GM12872 (cell line): ENCODE measurements around the gene BICD1.

ENCODE experiments used
- CTCF ChIP-seq: IDR thresholded peaks from 3 replicates; pipeline ENCODE4 v1.5.1; 2011; ENCODE audit warnings: low read depth, mild to moderate bottlenecking, low read length, moderate library complexity; ENCODE audit not compliant: insufficient read depth

The BICD1 gene

DNA sequence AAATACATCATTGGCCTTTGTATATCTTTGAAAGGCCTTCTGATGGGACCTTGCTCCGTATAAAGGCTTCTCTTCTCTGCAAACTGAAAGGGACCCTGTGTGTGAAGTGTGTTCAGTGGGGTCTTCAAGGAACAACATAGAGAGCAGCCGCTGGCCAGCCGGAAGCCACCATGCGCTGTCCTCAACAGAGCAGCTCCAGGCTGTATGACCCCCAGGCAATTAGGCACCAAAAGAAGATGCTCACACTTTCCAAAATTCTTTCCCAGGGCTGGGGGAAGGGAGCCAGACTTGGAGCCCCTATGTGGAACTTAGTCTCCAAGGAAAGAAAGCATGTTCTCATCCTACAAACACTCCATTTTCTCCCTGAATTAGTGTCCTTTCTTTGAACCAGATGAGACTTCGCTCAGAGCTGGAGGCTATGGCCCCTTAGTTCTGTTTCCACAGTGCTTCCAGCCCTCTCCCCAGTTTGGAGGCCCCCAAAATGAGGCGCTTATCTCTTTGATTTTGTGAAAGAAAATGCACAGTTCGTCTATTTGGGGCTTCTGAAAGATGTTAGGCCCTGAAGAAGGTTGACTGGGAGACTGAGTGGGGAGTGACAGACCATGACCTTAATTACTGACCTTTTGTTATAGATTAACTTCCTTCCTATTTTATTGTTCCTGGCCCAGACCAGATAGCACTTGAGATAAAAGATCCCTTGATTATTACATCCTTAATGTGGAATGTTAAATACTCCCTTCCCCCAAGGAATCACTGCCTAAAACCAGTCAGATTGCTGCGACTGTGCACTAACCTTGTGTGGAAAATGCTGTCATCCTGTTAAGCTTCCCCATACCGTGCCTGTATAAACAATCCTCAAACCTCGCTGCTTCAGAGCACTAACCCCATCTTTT is 164.4 kb downstream of the BICD1 start:
- TF ChIP-seq CTCF = no peak

- TF ChIP-seq CTCF = no peak
Measured at GRCh38 chr12:32272465-32272864, 165.8 kb downstream of the BICD1 start.

DNA sequence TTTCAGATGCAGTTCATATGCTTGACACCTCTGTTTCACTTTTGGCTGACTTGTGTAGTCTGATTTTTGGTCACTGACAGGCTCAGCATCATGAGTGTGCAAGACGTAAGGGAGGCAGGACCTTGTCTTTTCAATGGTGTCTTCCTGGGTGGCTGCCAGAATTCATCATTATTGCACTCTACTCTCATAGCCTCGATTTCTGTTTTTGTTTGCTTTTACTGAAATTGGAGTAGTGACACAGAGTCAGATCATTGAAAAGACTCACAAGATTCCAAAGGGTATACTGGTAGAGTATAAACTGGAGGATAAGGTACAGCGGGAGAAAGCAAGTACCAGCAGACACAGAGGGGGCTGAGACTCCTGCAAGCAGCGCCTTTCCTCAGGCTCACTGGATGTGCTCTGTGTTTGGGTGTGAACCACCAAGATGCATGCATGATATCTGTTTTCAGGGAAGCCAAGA is 166.4 kb downstream of the BICD1 start:
- TF ChIP-seq CTCF = no peak

GRCh38 chr12:32273712-32274111 is 167.1 kb downstream of the BICD1 start:
- no peak for TF ChIP-seq CTCF

GRCh38 chr12:32274665-32275064 is 168.0 kb downstream of the BICD1 start:
- TF ChIP-seq CTCF = no peak

- no peak for TF ChIP-seq CTCF
Measured at GRCh38 chr12:32277774-32278173, 171.1 kb downstream of the BICD1 start.

DNA sequence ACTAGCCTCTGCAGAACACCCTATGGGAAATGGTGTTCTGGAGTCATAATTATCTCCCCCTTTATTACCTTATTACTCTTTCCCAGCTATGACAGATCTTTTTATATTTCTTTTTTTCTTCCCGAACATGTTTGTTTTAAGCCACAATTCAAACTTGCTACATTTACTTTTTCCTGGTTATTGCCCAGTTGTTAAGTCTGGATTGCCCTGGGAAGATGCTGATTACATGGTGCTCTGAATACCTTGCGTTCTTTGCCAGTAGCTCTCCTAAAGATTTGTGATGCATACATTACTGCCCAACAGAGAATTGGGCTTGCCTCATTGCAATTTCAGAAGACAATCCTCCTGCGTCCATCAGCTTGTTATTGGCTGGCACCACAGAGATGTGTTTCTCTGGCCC is 174.5 kb downstream of the BICD1 start:
- TF ChIP-seq CTCF = no peak
